ENCODE data around the gene SDK1.

Gene SDK1

DNA sequence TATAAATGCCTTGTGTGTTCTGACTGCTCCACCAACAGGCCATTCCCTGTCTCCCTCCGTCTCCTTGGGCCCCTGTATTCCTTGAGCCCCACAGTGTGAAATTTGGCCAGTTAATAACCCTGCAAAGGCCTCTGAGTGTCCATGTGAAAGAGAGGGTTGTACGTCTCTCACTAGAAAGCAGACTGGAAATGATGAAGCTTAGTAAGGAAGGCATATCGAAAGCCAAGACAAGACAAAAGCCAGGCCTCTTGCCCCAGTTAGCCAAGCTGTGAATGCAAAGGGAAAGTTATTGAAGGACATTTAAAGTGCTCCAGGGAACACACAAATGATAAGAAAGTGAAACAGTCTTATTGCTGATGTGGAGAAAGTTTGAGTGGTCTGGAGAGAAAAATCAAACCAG lies 680.2 kb downstream of the SDK1 start:
- no peak for DNase-seq (ENCODE audit: low read depth)

DNA sequence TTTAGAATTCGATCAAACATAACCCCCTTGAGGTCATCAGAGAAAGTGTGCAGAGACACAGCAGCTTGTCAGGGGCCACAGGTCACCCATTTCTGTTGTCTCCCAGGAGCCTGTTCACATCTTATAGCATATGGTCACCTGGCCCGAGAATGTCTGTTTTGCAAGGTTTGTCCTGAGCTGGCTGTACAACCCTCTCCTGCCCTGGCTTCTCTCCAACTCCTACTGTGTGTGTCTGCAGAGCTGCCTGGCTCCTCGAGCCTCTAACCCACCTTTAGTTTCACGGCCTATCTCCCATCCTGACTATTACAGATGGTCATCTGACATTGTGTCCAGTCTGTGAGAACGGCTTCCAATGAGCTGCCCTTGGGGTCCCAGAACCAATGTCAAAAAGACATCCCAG lies 683.4 kb downstream of the SDK1 start:
- no peak for DNase-seq (ENCODE audit: low read depth)

DNA sequence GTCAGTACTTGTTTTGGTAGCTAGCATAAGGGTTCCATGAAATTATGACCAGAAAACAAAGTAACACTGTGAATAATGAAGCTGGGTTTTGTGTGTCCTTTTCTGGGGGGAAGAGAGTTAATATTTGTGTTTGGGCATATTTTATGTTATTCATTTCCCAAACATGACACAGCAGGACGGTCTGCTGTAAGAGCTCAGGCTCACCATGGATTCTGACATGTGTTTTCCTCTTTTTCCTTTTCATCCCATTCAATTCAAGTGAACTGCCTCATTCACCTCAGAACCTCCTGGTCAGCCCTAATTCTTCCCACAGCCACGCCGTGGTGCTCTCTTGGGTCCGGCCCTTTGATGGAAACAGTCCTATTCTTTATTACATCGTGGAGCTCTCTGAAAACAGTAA lies 685.9 kb downstream of the SDK1 start:
- no peak for DNase-seq (ENCODE audit: low read depth)

DNA sequence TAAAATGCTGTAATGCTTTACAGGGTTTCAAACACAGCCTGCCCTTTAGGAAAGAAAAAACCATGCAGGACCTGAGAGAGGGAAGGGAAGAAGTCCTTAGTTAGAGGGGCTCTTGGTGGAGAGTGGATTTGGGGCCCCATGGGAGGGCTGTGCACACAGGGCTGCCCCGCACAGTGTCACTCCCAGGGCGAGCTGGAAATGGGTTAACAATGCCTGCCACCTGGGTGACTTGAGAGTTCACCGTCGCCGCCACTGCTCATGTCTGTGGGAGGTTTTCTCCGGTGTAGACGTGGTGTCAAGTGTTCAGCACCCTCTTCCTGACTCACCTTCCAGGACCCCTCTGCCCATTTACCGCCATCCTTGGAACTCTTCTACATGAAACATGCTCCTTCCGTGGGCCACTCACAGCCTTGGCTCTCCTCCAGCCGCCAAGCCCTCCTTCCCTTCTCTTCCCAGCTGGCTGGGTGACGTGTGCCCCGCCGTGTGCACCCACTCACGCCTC lies 686.4 kb downstream of the SDK1 start:
- no peak for DNase-seq (ENCODE audit: low read depth)

DNA sequence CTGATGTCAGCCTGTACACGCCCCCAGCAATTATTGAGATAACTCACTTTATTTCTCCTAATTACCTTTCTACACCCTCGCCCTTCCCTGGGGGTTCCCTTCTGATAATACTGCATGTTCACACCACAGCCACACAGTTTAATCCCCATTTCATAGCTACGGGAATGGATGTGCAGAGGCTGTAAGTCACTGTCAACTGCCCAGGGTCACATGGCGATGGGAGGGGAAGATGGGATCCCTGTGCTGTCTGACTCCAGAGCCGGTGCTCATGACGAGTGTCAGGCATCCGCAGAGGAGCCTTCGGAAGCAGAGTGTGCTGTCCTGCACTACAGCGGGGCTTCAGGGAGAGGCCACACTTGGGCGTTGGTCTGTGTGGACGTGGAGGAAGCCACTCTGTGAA lies 688.7 kb downstream of the SDK1 start:
- DNase-seq (ENCODE audit: low read depth) = no peak

DNA sequence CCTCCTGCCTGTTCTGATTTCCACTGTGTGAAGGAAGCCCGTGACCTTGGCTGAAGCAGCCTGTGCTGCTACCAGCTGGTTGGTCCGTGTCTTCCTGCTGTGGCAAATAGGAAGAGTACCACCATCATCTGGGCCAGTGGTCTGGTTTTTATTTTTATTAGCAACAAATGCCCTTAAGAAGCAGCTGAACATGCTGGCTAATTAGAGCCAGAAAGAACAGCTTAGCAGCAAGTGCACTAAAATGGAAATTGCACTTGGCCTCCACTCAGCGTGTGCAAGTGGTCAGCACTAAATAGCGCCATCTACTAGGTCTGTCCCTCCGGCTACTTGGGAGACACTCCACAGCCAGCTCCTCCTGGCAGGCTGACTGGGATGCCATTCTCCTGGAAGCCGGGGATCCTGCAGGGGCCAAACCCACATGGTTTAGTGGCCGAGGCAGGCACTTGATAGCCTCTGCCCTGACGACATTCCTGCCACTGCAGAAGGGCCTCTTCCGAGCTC lies 690.7 kb downstream of the SDK1 start:
- no peak for DNase-seq (ENCODE audit: low read depth)

DNA sequence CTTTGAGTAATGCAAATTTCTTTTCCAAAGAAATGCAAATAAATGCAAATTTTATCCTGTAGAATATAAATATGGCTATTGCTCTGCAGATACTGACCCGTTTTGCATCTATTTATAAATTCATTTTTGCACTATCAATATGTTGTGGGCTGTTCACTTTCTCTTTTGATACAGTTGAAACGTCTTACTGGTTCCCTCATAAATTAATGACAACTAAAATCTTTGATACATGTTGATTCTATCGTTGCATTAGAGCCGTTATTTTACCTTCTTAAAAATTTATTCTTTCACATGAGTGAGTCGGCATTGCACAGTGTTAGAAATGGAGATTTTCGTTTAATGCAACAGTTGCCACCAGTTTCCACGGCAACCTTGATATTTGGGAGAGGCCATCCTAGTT lies 691.8 kb downstream of the SDK1 start:
- DNase-seq (ENCODE audit: low read depth) = no peak

DNA sequence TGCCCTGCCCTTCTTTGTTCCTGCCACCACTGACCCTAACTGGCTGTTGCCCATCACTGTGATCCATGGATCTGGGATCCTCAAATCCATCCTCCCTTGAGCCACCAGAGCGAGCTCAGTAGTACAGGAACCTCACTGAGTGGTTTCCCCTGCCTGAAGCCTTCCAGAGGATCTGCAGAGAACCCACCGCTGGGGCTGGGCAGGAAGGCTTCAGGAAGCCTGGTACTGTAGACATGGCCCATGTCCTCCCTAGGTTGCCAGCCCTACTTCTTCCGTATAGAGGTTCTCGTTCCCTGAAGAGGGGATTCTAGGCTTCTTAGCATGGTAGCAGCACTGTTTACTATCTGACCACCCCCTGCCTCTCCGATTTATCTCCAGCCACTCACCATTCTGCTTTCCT lies 693.7 kb downstream of the SDK1 start:
- no peak for DNase-seq (ENCODE audit: low read depth)

DNA sequence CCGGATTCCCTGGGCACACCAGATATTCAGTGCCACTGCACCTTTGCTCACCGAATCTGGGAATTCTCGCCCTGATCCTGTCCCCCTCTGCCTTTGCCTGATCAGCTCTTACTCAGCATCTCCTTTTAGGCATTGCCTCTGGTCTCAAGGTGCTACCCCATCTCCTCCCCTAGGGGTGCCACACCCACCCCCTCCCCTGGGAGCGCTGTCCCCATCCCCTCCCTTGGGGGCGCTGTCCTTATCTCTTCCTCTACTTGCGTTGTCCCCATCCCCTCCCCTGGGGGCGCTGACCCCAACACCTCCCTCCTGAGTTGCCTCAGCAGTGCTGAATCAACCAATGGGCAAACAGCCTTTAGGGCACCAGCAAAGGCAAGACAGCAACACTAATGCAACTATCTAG lies 694.1 kb downstream of the SDK1 start:
- DNase-seq (ENCODE audit: low read depth) = no peak

DNA sequence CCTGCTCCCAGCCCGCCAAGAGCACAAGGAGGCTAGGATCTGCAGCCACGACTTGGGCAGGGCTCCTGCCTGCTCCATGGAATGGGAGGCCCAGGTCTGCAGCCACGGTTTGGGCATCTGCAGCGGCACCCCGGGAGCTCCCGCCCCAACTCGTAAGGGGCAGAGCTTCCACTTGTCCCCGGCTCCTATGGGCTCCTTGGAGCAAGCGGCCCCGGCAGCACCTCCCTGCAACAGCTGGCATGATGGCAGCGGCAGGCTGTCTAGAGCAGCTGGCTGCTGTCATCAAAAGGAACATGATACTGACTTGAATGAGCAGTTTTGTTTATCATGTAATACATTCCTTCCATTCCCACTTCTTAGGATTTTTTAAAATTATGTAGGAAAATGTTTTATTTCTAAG lies 697.0 kb downstream of the SDK1 start:
- DNase-seq (ENCODE audit: low read depth) = no peak

DNA sequence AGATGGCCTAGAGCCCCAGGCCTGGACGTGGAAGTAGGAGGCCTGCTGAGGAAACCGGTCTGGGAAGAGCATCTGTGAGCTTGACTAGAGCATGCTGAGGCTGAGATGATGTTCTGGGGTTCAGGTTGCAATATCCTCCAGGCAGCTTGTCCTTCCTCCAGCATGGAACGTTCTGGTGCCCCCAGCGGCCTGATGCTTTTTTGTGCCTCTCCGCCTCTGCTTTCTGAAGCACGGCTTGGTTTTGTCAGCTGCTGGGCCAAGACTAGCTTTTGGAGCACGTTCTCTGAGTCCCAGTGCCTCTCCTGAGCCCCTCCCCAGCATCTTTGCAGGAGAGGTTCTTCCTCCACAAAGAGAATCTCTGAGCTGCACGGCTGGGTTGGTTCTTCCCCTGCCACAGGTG lies 699.1 kb downstream of the SDK1 start:
- no peak for DNase-seq (ENCODE audit: low read depth)

DNA sequence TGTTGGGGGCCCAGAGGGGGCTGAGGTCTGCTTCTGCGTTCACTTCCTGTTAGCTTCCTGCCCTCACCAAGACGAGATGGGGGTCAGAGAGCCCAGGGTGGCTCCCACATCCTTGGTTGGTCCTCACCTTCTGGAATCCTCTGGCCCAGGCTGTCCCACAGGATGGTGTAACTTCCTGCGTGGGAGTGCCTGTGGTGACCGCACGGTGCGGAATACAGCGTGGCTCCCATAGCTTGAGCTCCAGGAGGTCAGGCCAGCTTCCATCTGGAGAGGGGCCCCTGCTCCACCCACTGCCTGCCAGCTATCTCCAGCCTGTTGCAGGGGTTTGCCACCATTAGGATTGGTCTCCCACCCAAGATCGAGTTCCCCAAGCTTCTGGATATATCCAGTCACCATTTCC lies 699.9 kb downstream of the SDK1 start:
- DNase-seq (ENCODE audit: low read depth) = no peak

DNA sequence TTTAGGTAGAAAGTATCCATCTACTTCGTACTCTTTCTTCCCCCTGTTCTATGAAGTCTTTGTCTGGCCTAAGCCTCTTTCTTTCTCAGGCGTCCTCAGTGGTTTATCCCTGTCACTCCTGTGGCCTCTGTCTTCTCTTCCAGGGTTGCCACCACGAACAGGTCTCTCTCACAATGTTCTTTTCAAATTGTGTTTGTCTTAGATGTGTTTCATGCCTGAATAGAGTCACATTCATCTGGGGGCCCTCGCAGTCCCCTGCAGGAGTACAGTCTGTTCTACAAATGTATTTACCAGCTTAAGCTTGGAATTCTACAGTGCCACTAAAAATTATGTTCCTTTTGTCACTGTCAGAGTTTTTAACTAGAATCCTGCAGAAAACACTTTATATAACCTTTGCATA lies 700.7 kb downstream of the SDK1 start:
- no peak for DNase-seq (ENCODE audit: low read depth)

DNA sequence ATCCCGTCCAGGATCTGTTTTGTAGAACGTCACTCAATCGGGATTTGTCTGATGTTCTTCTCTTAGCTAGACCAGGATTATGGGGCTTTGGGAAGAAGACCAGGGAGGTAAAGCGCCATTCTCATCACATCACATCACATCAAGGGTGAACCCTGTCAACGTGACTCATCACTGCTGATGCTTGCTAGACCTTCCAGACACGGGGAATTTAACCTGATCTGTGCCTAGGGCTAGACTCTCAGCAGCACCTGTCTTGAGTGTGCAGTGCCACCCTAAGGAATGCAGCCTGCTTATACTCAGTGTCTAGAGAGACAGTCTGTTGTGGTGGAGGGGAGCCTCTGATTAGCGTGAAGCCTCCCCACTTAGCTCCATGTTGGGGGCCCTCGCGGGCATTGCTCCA lies 702.5 kb downstream of the SDK1 start:
- no peak for DNase-seq (ENCODE audit: low read depth)

DNA sequence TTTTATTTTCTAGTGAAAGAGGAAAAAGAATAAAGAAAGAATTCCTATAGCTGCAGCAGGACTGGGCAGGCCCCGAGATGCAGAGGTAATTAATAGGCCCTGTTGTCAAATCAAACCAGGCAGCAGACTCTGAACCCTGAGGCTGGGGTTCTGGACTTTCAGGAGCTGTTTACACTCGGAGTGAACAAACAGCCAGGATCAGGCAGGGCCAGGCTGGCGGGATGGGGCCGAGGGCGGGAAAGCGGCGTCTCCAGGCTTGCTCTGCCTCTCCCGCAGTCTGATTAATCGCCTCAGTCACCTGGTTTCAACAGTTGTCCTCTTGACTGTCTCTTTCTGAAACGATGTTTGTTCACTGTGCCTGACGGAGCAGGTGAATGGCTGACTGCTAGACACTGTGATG lies 705.6 kb downstream of the SDK1 start:
- DNase-seq (ENCODE audit: low read depth) = no peak

DNA sequence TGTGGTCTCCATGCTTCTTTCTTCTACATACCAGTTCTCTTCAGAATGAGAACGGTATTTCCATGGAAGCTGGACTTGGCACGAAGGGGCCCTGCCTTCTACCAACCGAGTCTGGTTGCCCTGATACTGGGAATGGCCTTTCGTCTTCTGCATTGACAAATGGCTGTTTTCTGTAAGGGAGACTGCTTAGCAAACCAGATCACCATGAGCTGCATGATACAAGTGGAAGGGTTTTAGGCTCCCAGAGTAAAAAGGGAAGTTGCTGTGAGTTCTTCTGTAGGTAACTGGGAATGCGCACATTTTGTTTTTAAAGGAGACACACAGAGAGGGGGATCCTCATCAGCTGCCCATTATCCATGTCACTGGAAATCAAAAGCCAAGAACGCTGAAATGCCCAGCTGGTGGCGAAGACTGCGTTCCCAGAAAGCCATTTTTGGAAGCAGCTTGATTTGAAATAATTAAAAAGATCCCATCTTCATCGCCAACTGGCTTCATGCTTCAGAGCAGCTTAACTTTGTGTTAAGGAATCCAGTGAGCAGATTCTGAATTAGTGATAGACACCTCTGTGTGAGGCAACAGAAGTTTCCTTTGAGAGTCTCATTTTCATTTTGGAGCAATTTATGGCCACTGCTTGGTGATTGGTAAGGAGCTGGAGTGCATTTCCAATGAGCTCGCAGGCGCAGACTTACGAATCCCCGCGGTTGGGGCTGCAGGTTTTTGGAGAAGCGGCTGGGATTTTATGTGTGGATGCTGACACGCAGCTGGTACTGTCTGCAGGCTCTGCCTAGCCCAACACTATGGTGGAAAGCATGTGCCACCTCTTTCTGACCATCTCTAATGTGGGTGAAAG lies 708.4 kb downstream of the SDK1 start:
- no peak for DNase-seq (ENCODE audit: low read depth)

DNA sequence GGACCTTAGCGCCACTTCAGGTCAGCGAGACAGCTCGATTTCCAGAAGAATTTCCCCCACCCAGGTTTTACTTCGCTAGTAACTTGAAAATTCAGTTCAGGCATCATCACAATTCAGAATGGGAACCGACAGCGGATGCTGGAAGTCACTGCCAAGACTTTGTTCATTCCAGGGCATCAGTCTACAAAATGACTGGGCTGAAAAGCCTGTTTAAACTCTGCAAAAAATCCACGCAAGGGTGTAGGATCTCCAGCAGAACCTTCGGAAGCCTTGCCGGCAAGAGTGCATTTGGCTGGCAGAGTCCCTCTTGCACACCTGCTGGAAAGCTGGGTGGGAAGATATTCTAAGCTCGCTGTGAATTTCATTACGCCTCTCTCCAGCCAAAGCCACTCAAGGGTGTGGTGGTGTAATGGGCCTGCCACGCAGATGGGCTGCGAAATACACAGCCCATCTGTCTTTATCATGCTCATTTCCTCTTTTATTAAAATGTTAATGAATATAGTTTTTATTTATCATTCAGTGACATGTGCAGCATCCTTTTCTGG lies 709.1 kb downstream of the SDK1 start:
- no peak for DNase-seq (ENCODE audit: low read depth)

DNA sequence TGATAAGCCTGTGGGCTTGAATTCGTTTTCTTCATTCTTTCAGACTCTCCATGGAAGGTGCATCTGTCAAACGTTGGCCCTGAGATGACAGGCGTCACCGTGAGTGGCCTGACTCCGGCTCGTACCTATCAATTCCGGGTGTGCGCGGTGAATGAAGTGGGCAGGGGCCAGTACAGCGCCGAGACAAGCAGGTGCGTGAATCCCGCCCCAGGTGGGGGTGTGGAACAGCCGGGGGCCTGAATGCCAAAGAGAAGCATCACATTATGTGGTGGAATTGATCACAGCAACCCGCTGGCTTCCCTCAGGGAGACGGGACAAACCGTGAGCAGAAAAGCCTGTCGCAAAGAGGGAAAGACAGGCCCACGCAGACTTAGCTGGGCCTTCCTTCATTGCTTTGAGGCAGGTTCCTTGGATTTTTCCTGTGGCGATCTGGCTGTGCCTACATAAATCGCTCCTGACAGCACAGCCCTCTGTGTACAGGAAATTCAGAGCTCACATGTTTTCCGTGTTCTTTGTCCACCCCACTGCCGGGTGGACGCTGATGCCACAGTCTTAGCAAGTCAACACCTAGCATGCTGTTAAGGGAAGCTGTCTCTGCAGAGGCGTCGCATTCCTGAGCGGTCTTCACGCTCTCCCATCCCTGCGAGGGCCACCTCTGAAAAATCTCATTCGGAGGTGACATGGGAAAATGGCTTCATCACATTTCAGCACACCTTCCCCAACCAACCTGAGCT lies 710.0 kb downstream of the SDK1 start:
- DNase-seq (ENCODE audit: low read depth) = no peak

DNA sequence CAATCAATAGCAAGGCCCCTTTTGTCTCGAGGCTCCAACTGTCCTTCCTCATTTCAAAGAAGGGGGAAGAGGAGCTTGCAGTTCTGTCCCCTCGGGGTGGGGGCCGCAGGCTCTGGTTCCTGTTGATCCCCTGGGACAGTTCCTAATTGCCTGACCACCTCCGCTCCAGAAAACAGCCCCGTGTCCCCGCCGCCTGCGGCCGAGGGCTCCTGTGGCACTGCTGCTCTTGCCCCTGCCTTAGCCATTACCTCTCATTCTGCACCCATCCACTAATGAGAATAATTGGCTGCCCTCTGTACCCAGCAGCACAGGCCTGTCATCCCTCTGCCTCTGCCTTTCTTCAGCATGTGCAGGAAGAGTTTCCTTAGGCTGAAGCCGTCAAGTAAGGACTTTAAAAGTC lies 712.7 kb downstream of the SDK1 start:
- no peak for DNase-seq (ENCODE audit: low read depth)

DNA sequence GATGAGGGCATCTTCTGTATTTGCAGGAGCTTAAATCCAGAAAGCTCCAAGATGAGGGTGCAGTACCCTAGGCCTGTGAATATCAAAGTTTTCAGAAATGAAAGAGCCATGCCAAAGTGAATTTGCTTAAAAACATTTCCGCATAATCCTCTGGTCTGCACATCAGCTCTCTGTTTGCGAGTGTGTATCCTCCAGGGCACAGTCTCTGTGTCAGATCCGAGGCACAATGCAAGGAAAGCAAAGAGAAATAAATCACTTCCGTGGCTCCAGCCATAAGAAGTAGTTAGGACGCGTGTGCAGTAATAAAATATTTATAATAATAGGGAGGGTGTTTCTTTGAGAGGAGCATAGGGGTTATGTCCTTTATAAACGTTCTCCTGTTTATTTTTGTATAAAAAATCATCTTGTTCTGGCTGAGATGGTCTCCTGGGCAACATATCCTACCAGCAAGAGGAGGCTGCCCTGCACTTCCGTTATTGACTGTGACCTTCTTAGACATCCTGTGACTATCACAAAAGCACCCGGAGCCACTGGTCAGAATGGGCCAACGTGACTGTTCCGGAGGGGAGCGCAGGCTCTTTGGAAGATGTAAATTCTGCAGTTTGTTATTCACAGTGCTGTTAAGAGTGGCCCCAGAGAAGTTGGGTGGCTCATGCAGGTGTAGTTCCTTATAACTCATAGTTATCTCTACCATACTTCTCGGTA lies 713.4 kb downstream of the SDK1 start:
- no peak for DNase-seq (ENCODE audit: low read depth)

DNA sequence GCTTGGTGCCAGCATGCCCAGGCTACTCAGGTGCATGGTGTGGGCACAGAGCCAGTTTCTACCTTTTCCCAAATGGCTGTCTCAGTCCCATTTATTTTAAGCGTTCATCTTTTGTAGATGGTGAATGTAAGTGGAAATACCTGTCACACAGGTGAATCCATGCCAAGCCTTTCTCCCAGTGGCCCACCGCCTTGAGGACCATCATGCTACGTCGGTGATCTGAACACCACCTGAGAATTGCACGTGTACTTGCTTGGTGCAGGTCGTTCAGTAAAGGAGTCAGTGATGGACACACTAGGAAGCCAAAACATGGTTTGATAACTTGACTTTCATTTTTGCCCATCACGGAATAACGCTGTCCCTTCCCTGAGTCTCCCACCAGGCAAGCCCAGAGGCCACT lies 714.3 kb downstream of the SDK1 start:
- DNase-seq (ENCODE audit: low read depth) = no peak

DNA sequence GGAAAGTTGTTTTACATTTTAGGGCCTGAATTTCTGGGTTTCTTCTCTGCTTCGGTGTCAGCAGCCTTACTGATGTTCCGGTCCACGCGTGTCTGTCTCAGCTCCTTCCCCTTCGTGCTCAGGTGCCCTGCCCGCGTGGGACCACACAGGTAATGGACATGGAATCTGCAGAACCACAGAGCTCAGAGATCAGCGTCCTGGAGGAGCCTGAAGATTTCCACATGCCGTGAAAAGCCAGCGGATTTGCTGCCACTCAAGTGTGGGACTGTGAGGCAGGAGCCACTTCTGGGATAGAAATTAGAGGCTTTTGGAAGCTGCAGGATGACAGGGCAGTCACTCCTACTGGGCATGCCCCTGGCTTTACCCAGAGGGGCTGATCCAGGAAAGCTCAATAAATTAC lies 714.9 kb downstream of the SDK1 start:
- DNase-seq (ENCODE audit: low read depth) = no peak

Data from HS-5 (cell line).